ENCODE data around the gene CDH26. TPM values are rescaled to one million over a fixed set of nuclear protein-coding genes. Genes with fewer than 3 reads are reported as not detected.

The CDH26 gene
- total RNA-seq, 1 donor from 2014 or later: 2.3 TPM

Other genes starting within 250 kb of the CDH26 start
- 1.4 TPM for gene SYCP2, start 24.8 kb upstream of the CDH26 start, total RNA-seq
- 13.2 TPM for gene PPP1R3D, start 18.1 kb upstream of the CDH26 start, total RNA-seq
- gene FAM217B, start 18.0 kb upstream of the CDH26 start, total RNA-seq: 40.5 TPM

All from Right ventricle myocardium inferior (tissue), 1 donor.